Hepatocyte (in vitro differentiated cells): Measurements from ENCODE around the gene STAT5B. TPM values are rescaled to one million over a fixed set of nuclear protein-coding genes. Genes with fewer than 3 reads are reported as not detected.

Source experiments
- DNase-seq: peaks from one replicate; pipeline ENCODE4 v3.0.0-alpha.2; 2016; ENCODE audit warnings: low spot score
- H2AFZ ChIP-seq: fragments of 200-600 bp; sonication (generic); 2 replicates; pipeline ENCODE4 v1.6.0; 2016; ENCODE audit warnings: antibody characterized with exemption, mild to moderate bottlenecking
- H3K27ac ChIP-seq: fragments of 200-600 bp; sonication (generic); 2 replicates; pipeline ENCODE4 v1.5.1; 2016; ENCODE audit warnings: mild to moderate bottlenecking
- H3K27me3 ChIP-seq: fragments of 200-600 bp; sonication (generic); 2 replicates; pipeline ENCODE4 v1.6.1; 2016
- H3K36me3 ChIP-seq: fragments of 200-600 bp; sonication (generic); replicated peaks from 2 replicates; pipeline ENCODE4 v1.5.1; 2016; ENCODE audit warnings: low read depth; ENCODE audit not compliant: insufficient read depth
- H3K4me1 ChIP-seq: fragments of 200-600 bp; sonication (generic); 2 replicates; pipeline ENCODE4 v1.5.1; 2016; ENCODE audit warnings: mild to moderate bottlenecking, moderate library complexity; ENCODE audit not compliant: insufficient read depth
- H3K4me2 ChIP-seq: fragments of 200-600 bp; sonication (generic); 2 replicates; pipeline ENCODE4 v1.6.0; 2016
- H3K4me3 ChIP-seq: fragments of 200-600 bp; sonication (generic); 2 replicates; pipeline ENCODE4 v1.5.1; 2016; ENCODE audit warnings: mild to moderate bottlenecking
- H3K79me2 ChIP-seq: fragments of 200-600 bp; sonication (generic); 2 replicates; pipeline ENCODE4 v1.6.0; 2017; ENCODE audit warnings: mild to moderate bottlenecking
- H3K9me2 ChIP-seq: fragments of 200-600 bp; sonication (generic); replicated peaks from 2 replicates; pipeline ENCODE4 v1.6.0; 2017; ENCODE audit warnings: mild to moderate bottlenecking; ENCODE audit not compliant: insufficient read depth
- H3K9me3 ChIP-seq: fragments of 200-600 bp; sonication (generic); 2 replicates; pipeline ENCODE4 v1.5.1; 2016; ENCODE audit warnings: low read depth, mild to moderate bottlenecking
- H4K20me1 ChIP-seq: fragments of 200-600 bp; sonication (generic); 2 replicates; pipeline ENCODE4 v1.6.0; 2016; ENCODE audit warnings: mild to moderate bottlenecking; ENCODE audit not compliant: insufficient read depth, poor library complexity, severe bottlenecking
- EZH2 ChIP-seq: fragments of 200-600 bp; sonication (generic); IDR thresholded peaks from 2 replicates; pipeline ENCODE4 v1.6.1; 2016; ENCODE audit warnings: antibody characterized with exemption, mild to moderate bottlenecking, borderline replicate concordance
- EZH2phosphoT487 ChIP-seq: fragments of 200-600 bp; sonication (generic); IDR thresholded peaks from one replicate; pipeline ENCODE4 v1.6.1; 2018; ENCODE audit warnings: antibody characterized with exemption, mild to moderate bottlenecking, low read depth, moderate library complexity; ENCODE audit not compliant: unreplicated experiment, severe bottlenecking
- WGBS: methylation state at CpG from one replicate; pipeline ENCODE4 v1.1.6; 2016; ENCODE audit warnings: low lambda C conversion rate; ENCODE audit errors: missing lambda C conversion rate; 5-methylcytosine and 5-hydroxymethylcytosine counted together
- polyA plus RNA-seq: library from polyadenylated mRNA; unstranded; fragments of >200 nt; fragmentation: Nextera tagmentation; extraction: Ambion mirVana; gene quantifications from 2 replicates; pipeline ENCODE4 v1.2.1, GENCODE V29; 2016
- total RNA-seq: library from RNA; depleted of rRNA; stranded (reverse); fragments of >200 nt; gene quantifications from 2 replicates; pipeline ENCODE4 v1.2.3, GENCODE V29; 2014
- TF ChIP-seq, protein P1 (sequence below): fragments of 200-600 bp; sonication (generic); IDR thresholded peaks from 2 replicates; pipeline ENCODE4 v1.5.1; 2016; ENCODE audit warnings: antibody characterized with exemption, mild to moderate bottlenecking; ENCODE audit not compliant: poor library complexity

Gene STAT5B
- total and polyA plus RNA-seq, 2 experiments from 2014 or later, result 25.7 to 26.0 TPM

DNA sequence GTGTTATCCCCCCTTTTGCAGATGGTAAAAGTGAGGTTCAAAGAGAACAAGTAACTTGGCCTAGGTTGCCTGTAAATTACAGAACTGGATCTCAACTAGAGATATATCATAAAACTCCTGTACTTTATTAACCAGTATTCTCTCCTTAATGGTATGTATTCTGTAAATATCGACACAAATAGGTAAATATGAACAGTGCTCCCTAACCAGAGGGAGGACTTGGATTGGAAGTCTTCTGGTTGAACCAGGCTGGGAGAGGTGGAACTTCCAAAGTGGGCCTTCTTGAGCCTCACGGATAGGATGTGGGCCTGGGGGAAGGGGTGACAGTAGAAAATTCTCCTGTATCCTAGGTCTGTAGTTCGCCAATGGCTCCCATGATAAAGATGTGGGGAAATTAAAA, 19.8 kb upstream of the STAT5B start:
- DNase-seq, result no peak
- 96% methylated on average over 3 of the region's 3 CpGs for WGBS
- Histone ChIP-seq H3K4me2 (no peak overlapping the region), H3K4me1 (no peaks in the 10 kb centered on the region), H3K79me2 (no peaks in the 10 kb centered on the region), H2AFZ (no peak overlapping the region), H3K27me3 (no peaks in the 10 kb centered on the region), H3K36me3 (no peaks in the 10 kb centered on the region), H3K9me2 (no peaks in the 10 kb centered on the region), H3K9me3 (no peaks in the 10 kb centered on the region), H4K20me1 (no peaks in the 10 kb centered on the region), H3K27ac (no peak overlapping the region), H3K4me3 (no peak overlapping the region)
- TF ChIP-seq EZH2, result no peak
- TF ChIP-seq, protein P1, sequence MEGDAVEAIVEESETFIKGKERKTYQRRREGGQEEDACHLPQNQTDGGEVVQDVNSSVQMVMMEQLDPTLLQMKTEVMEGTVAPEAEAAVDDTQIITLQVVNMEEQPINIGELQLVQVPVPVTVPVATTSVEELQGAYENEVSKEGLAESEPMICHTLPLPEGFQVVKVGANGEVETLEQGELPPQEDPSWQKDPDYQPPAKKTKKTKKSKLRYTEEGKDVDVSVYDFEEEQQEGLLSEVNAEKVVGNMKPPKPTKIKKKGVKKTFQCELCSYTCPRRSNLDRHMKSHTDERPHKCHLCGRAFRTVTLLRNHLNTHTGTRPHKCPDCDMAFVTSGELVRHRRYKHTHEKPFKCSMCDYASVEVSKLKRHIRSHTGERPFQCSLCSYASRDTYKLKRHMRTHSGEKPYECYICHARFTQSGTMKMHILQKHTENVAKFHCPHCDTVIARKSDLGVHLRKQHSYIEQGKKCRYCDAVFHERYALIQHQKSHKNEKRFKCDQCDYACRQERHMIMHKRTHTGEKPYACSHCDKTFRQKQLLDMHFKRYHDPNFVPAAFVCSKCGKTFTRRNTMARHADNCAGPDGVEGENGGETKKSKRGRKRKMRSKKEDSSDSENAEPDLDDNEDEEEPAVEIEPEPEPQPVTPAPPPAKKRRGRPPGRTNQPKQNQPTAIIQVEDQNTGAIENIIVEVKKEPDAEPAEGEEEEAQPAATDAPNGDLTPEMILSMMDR, result no peak
- no peak for TF ChIP-seq EZH2phosphoT487

DNA sequence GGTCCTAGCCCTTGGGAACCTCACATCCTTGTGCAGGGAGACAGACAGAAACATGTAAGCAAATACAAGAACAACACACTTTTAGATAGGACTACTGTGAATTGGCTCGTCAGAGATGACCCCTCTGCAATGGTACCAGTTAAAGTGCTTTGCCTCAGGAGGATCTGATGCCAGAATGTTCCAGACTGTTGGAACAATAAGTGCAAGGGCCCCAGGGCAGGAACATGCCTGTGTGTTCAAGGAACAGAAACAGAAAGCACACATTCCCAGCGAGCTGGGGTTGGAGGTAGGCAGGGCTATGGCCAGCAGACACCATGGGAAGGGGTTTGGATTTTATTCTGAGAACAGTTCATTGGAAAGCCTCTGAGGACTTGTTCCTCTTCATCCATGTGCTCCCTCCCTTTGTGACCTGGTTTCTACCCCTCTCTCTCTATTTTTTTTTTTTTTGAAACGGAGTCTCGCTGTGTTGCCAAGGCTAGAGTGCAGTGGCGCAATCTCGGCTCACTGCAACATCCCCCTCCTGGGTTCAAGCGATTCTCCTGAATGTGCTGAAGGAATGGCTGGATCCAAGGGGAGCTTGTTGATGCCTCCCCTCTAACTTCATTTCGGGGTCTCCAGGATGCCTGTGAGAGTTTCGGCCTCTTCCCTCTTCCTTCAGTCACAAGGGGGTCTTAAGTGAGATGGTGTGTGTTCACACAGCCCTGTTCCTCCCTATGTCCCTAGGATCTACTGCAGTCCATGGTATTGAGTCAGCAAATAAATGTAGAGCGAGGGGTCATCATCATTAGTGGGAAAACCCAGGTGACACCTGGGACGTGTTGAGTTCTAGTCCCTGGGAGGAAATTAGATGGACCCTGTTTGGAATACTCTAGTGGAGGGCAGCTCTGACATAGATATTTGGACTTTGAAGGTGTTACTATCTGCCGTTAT, 18.5 kb upstream of the STAT5B start:
- Histone ChIP-seq H3K4me2 (no peak overlapping the region), H3K4me3 (no peak overlapping the region), H3K79me2 (no peaks in the 10 kb centered on the region), H3K36me3 (no peaks in the 10 kb centered on the region), H3K27ac (no peak overlapping the region), H3K9me3 (no peaks in the 10 kb centered on the region), H3K9me2 (no peaks in the 10 kb centered on the region), H3K27me3 (no peaks in the 10 kb centered on the region), H3K4me1 (no peaks in the 10 kb centered on the region), H4K20me1 (no peaks in the 10 kb centered on the region), H2AFZ (no peak overlapping the region)
- no peak for DNase-seq
- TF ChIP-seq, protein P1, result no peak
- TF ChIP-seq EZH2phosphoT487 (no peak), EZH2 (no peak)
- 85% methylated on average over 12 of the region's 12 CpGs for WGBS

DNA sequence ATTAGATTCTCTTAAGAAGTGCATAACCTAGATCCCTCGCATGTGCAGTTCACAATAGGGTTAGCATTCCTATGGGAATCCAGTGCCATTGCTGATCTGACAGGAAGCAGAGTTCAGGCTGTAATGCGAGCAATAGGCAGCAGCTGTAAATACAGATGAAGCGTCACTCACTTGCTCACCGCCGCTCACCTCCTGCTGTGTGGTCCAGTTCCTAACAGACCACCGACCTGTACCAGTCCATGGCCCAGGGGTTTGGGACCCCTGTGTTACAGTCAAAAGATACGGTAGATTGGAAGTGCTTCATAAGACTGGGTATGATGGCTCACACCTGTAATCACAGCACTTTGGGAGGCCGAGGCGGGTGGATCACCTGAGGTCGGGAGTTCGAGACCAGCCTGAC, 14.9 kb upstream of the STAT5B start:
- Histone ChIP-seq H3K4me3 (no peak overlapping the region), H3K79me2 (no peaks in the 10 kb centered on the region), H3K4me1 (peaks cover 12% of the 10 kb centered on the region), H3K27ac (no peak overlapping the region), H3K9me2 (no peaks in the 10 kb centered on the region), H4K20me1 (no peaks in the 10 kb centered on the region), H3K9me3 (no peaks in the 10 kb centered on the region), H2AFZ (no peak overlapping the region), H3K27me3 (peaks cover 6% of the 10 kb centered on the region), H3K4me2 (no peak overlapping the region), H3K36me3 (no peaks in the 10 kb centered on the region)
- no peak for DNase-seq
- WGBS, result 83% methylated on average over 11 of the region's 11 CpGs
- no peak for TF ChIP-seq EZH2
- TF ChIP-seq, protein P1, result no peak
- no peak for TF ChIP-seq EZH2phosphoT487
